Measurements from ENCODE around the gene NR3C2.

- no peak for TF ChIP-seq CTCF (IDR thresholded peaks at IDR 0.05 in 2 of 3, conservative IDR thresholded peaks at IDR 0.05 in 1 of 3; ENCODE audit: borderline replicate concordance in 1 of 3, insufficient read depth in 1 of 3, low read depth in 2 of 3, low read length in 2 of 3)
- no peak for TF ChIP-seq POLR2AphosphoS5 (IDR thresholded peaks at IDR 0.05; ENCODE audit: low read depth, low read length)
Observed at GRCh38 chr4:148293571-148293970, 148.6 kb downstream of the NR3C2 start.
